Right ventricle myocardium inferior (tissue), 1 donor: Measurements from ENCODE around the gene RNF181. TPM values are rescaled to one million over a fixed set of nuclear protein-coding genes. Genes with fewer than 3 reads are reported as not detected.
"Not testable (repeated sequence)": the region's sequence is repeated elsewhere in the genome, so short reads cannot be mapped to it uniquely, and the experiment has no call there.

Experiments
- ATAC-seq: fragments of 200-7000 bp; cut with Tn5 transposase; one replicate; pipeline ENCODE4 v1.9.1; 2020; ENCODE audit warnings: mild to moderate bottlenecking, moderate library complexity
- DNase-seq: peaks from one replicate; pipeline ENCODE4 v3.0.0; 2021; ENCODE audit errors: missing footprints
- intact Hi-C: fragments of 100-400 bp; cut with DNase I; formaldehyde crosslinking; loops from one replicate; pipeline ENCODE4 v1.11.0; 2022
- long read RNA-seq: library from polyadenylated mRNA; unstranded; transcript quantifications from one replicate; pipeline ENCODE4 v2.0.0, GENCODE V29; 2021
- total RNA-seq: library from RNA; stranded (reverse); fragmentation: NEBNext Ultra II Directional; extraction: Animal tissue kit (Norgen Biotek cat#: 25700); gene quantifications from one replicate; pipeline ENCODE4 v1.2.1, GENCODE V29; 2021
- donor health status: DM: no; HTN: yes; CAD: no; lungs with severe emphysema.

Gene RNF181
- 87.8 TPM for total RNA-seq
- long read RNA-seq, transcript RNF181-201 (5 exons, 569 nt), result major isoform, 13 of 15 reads
- long read RNA-seq, partial matches to known transcripts, result 1 of 15 reads
- long read RNA-seq, other reads (novel, unspliced or antisense), result 1 of 15 reads

GRCh38 chr2:85595301-85596025 is at the start of gene RNF181:
RNF181 (plus strand) TSS chr2:85595745; CDS start chr2:85595764, 19 bp downstream.
- ATAC-seq (peak; percentile 97), DNase-seq (peak; percentile 97)
- intact Hi-C loops, result loop anchor here (5.0 kb wide), 1 partner anchor 33 kb away; the partner anchor contains the start of gene GGCX

GRCh38 chr2:85545780-85546240 is 49.7 kb upstream of the RNF181 start:
- DNase-seq (no peak), ATAC-seq (no peak)
- intact Hi-C loops, result no loop called here

- DNase-seq (no peak), ATAC-seq (no peak)
These were observed 48.3 kb upstream of the RNF181 start for GRCh38 chr2:85547089-85547858.

GRCh38 chr2:85547859-85548607 is 47.5 kb upstream of the RNF181 start:
- DNase-seq (no peak), ATAC-seq (no peak)
- intact Hi-C loops, result no loop called here

More at GRCh38 chr2:85547089-85547858, 48.3 kb upstream of the RNF181 start:
- intact Hi-C loops, result no loop called here

- intact Hi-C loops, result no loop called here
- ATAC-seq (no peak), DNase-seq (no peak)
These were observed 47.0 kb upstream of the RNF181 start for GRCh38 chr2:85548608-85548900.

GRCh38 chr2:85549095-85549494 is 46.5 kb upstream of the RNF181 start:
- intact Hi-C loops, result no loop called here
- DNase-seq (no peak), ATAC-seq (no peak)

GRCh38 chr2:85549826-85550225 is 45.7 kb upstream of the RNF181 start:
- no peak for ATAC-seq
- intact Hi-C loops, result no loop called here
- no peak for DNase-seq

GRCh38 chr2:85550486-85550885 is 45.1 kb upstream of the RNF181 start:
- DNase-seq, result no peak
- no peak for ATAC-seq
- intact Hi-C loops, result no loop called here

GRCh38 chr2:85551698-85552678 is 43.6 kb upstream of the RNF181 start:
- ATAC-seq (peak; percentile 67), DNase-seq (peak; percentile 76)
- intact Hi-C loops, result loop anchor here (1.0 kb wide), 1 partner anchor 132 kb away; no protein-coding TSS in a partner anchor

- no peak for DNase-seq
- intact Hi-C loops, result no loop called here
- ATAC-seq, result no peak
These were observed 42.4 kb upstream of the RNF181 start for GRCh38 chr2:85553184-85553583.

GRCh38 chr2:85554980-85555612 is 40.4 kb upstream of the RNF181 start:
- intact Hi-C loops, result no loop called here
- no peak for ATAC-seq
- no peak for DNase-seq

GRCh38 chr2:85557130-85557529 is 38.4 kb upstream of the RNF181 start:
- DNase-seq (no peak), ATAC-seq (no peak)
- intact Hi-C loops, result no loop called here

- ATAC-seq, result no peak
- intact Hi-C loops, result no loop called here
- no peak for DNase-seq
These were observed 37.4 kb upstream of the RNF181 start for GRCh38 chr2:85558160-85558559.

GRCh38 chr2:85560403-85560726 is 35.2 kb upstream of the RNF181 start:
- DNase-seq, ATAC-seq: not testable (repeated sequence)
- intact Hi-C loops, result loop anchor here (5.0 kb wide), 1 partner anchor 37 kb away; the partner anchor contains the start of gene RNF181

- ATAC-seq (peak; percentile 19), DNase-seq (no peak)
- intact Hi-C loops, result loop anchor here (5.0 kb wide), 1 partner anchor 36 kb away; the partner anchor contains the start of gene RNF181
These were observed 34.7 kb upstream of the RNF181 start for GRCh38 chr2:85560812-85561279.

- peak; percentile 99 for DNase-seq
- intact Hi-C loops, result loop anchor here (5.0 kb wide), 1 partner anchor 36 kb away; the partner anchor contains the start of gene RNF181
- ATAC-seq, result peak; percentile 93
These were observed 34.0 kb upstream of the RNF181 start, which contains the start of gene GGCX for GRCh38 chr2:85561280-85562212. GGCX (minus strand) TSS chr2:85561493; CDS start chr2:85561428, 65 bp downstream.
